Measurements from ENCODE around the gene HOXA6.

The HOXA6 gene

DNA sequence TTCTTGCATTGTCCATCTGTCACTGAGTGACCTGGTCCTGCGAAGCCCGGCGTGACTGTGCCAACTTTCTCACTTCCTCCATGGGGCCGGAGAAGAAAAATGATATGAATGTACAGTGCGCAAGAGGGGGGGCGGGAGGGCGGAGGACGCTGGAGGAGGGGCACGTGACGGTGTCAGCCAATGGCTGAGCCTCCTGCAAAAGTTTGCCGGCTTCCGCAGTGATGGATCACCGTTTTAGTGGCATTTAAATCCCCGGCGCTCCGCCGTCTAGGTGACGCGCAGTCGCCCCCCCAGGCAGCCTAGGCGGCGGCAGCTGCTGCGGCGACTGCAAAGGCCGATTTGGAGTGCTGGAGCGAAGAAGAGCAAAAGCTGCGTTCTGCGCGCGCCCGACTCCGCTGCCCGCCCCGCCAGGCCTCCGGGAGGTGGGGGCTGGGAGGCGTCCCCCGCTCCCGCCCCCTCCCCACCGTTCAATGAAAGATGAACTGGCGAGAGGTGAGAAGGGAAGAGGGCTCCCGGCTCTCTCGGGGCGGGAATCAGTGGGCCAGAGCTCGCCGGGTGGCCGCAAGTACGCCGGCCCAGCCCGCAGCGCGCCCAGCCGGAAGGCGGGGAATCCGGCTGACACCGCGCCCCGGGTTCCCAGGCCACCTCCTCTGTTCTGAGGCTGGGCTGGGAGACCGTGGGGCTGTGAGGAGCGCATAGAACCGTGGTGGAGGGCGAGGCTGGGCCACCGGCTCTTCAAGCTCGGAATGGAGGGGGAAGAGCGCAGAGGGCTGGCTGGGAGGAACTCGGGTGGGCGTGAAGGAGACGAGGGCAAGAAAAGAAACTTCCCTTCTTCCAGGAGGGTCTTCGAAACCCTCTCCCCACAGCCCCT lies 51.4 kb downstream of the HOXA6 start, which contains the start of gene HOXA1:
HOXA1 (minus strand) TSS at position 104 of the 871 bp plus-strand sequence; CDS start at position 16, 88 bp downstream.
- peak; percentile 26 for DNase-seq (ENCODE audit: low read depth)
